OCI-LY7 (cell line): ENCODE results near the gene SPEM2.
A peak's percentile ranks its signal among the peaks of the same experiment; 100 is the strongest.

Experiments used
- CTCF ChIP-seq: fragments of 200-600 bp; sonication (generic); conservative IDR thresholded peaks from 2 replicates; pipeline ENCODE4 v1.5.1; 2014; ENCODE audit warnings: mild to moderate bottlenecking, antibody characterized with exemption, low read length, moderate library complexity, mixed read lengths
- EZH2phosphoT487 ChIP-seq: fragments of 200-600 bp; sonication (generic); IDR thresholded peaks from 2 replicates; pipeline ENCODE4 v1.6.1; 2018; ENCODE audit warnings: low read depth, borderline replicate concordance, mild to moderate bottlenecking, mixed run types, antibody characterized with exemption, low read length, moderate library complexity, mixed read lengths

GRCh38 chr17:7416323-7416722, 9.1 kb upstream of the SPEM2 start:
- TF ChIP-seq CTCF: peak; percentile 36
- TF ChIP-seq EZH2phosphoT487: no peak
